ENCODE data around the gene DGCR6.
"Not testable (repeated sequence)": the region's sequence is repeated elsewhere in the genome, so short reads cannot be mapped to it uniquely, and the experiment has no call there.

Gene DGCR6

GRCh38 chr22:18957621-18958320 lies 51.7 kb downstream of the DGCR6 start:
- H3K36me3 ChIP-seq (ENCODE audit: control insufficient read depth in 1 of 2, insufficient read depth in 2 of 2, low read length in 2 of 2); H3K9me3 ChIP-seq (ENCODE audit: insufficient read depth, low read depth, low read length); H3K79me1 ChIP-seq (ENCODE audit: low read length); H4K12ac ChIP-seq (ENCODE audit: low read depth, low read length); H3K18ac ChIP-seq (ENCODE audit: low read length); H3K79me2 ChIP-seq (ENCODE audit: control insufficient read depth, insufficient read depth, low read length, poor library complexity); DNase-seq; H2AK5ac ChIP-seq (ENCODE audit: low read length); H2BK12ac ChIP-seq (ENCODE audit: low read length); H3K27me3 ChIP-seq (ENCODE audit: insufficient read depth, low read length); H3K27ac ChIP-seq (ENCODE audit: low read depth, low read length); H3K4me3 ChIP-seq (ENCODE audit: low read depth, low read length); H3K4ac ChIP-seq (ENCODE audit: low read depth, low read length); H4K8ac ChIP-seq (ENCODE audit: low read depth, low read length); H3K23ac ChIP-seq (ENCODE audit: low read length); H3K4me2 ChIP-seq (ENCODE audit: low read length); H3K14ac ChIP-seq (ENCODE audit: low read length); H2AFZ ChIP-seq (ENCODE audit: insufficient read depth, low read length, poor library complexity); H2BK5ac ChIP-seq (ENCODE audit: low read depth, low read length, poor library complexity); H3K4me1 ChIP-seq (ENCODE audit: control insufficient read depth in 1 of 2, insufficient read depth in 2 of 2, low read length in 2 of 2); H3K9ac ChIP-seq (ENCODE audit: low read length); H2BK120ac ChIP-seq (ENCODE audit: insufficient read depth, low read length, poor library complexity); H4K91ac ChIP-seq (ENCODE audit: low read depth, low read length): not testable (repeated sequence)
- no CpG with 5 or more reads among the region's 18 CpGs for WGBS (ENCODE audit: extremely low coverage, insufficient coverage, insufficient read length)

DNA sequence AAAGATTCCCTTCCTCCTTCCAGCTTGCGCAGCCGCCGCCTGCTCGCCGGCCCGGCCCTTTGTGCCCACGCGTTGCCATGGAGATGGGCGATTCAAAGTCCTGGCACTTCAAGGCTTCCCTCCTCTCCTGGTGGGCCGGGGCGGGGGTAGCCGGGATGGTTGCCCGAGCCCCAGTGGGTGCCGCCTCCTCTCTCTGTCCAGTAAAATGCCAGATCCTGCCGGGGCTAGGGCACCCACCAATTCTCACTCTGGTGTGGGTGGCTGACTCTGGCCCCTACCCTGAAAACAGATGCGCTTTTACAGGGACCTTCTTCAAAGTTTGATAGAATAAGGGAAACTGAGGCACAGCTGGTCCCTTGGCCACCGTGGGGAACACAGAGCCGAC lies 52.2 kb downstream of the DGCR6 start:
- not testable (repeated sequence) for H3K79me1 ChIP-seq (ENCODE audit: low read length); H3K36me3 ChIP-seq (ENCODE audit: control insufficient read depth in 1 of 2, insufficient read depth in 2 of 2, low read length in 2 of 2); H2BK12ac ChIP-seq (ENCODE audit: low read length); H3K79me2 ChIP-seq (ENCODE audit: control insufficient read depth, insufficient read depth, low read length, poor library complexity); H2BK5ac ChIP-seq (ENCODE audit: low read depth, low read length, poor library complexity); H3K27me3 ChIP-seq (ENCODE audit: insufficient read depth, low read length); H3K23ac ChIP-seq (ENCODE audit: low read length); H3K4me1 ChIP-seq (ENCODE audit: control insufficient read depth in 1 of 2, insufficient read depth in 2 of 2, low read length in 2 of 2); H4K12ac ChIP-seq (ENCODE audit: low read depth, low read length); DNase-seq; H2AFZ ChIP-seq (ENCODE audit: insufficient read depth, low read length, poor library complexity); H3K4me3 ChIP-seq (ENCODE audit: low read depth, low read length); H4K91ac ChIP-seq (ENCODE audit: low read depth, low read length); H3K27ac ChIP-seq (ENCODE audit: low read depth, low read length); H2BK120ac ChIP-seq (ENCODE audit: insufficient read depth, low read length, poor library complexity); H3K9me3 ChIP-seq (ENCODE audit: insufficient read depth, low read depth, low read length); H4K8ac ChIP-seq (ENCODE audit: low read depth, low read length); H3K18ac ChIP-seq (ENCODE audit: low read length); H2AK5ac ChIP-seq (ENCODE audit: low read length); H3K14ac ChIP-seq (ENCODE audit: low read length); H3K9ac ChIP-seq (ENCODE audit: low read length); H3K4ac ChIP-seq (ENCODE audit: low read depth, low read length); H3K4me2 ChIP-seq (ENCODE audit: low read length)
- no CpG with 5 or more reads among the region's 18 CpGs for WGBS (ENCODE audit: extremely low coverage, insufficient coverage, insufficient read length)

DNA sequence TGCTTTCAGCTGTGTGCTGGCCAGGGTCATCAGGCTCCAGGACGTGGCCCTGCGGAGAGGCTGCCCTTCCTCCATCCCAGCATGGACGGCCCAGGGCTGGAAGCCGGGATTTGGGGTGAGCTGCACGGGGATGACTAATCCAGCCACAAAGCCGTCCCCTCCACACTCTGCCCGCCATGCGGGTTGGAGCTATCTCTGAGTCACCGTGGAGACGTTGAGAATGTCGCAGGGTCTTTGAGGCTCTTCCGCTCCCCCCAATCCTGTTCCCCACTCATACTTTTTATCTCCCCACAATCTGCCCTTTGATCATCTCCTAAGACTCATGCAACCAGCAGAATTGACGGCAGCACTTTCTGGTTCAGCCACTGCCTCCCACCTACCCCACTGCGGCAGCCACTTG lies 52.6 kb downstream of the DGCR6 start:
- H4K91ac ChIP-seq (ENCODE audit: low read depth, low read length); H2BK12ac ChIP-seq (ENCODE audit: low read length); H3K4ac ChIP-seq (ENCODE audit: low read depth, low read length); H2BK120ac ChIP-seq (ENCODE audit: insufficient read depth, low read length, poor library complexity); H2BK5ac ChIP-seq (ENCODE audit: low read depth, low read length, poor library complexity); H3K18ac ChIP-seq (ENCODE audit: low read length); H3K79me1 ChIP-seq (ENCODE audit: low read length); H3K4me2 ChIP-seq (ENCODE audit: low read length); H3K9ac ChIP-seq (ENCODE audit: low read length); H3K4me1 ChIP-seq (ENCODE audit: control insufficient read depth in 1 of 2, insufficient read depth in 2 of 2, low read length in 2 of 2); H4K12ac ChIP-seq (ENCODE audit: low read depth, low read length); H3K79me2 ChIP-seq (ENCODE audit: control insufficient read depth, insufficient read depth, low read length, poor library complexity); H3K4me3 ChIP-seq (ENCODE audit: low read depth, low read length); H2AK5ac ChIP-seq (ENCODE audit: low read length); H3K27me3 ChIP-seq (ENCODE audit: insufficient read depth, low read length); H3K9me3 ChIP-seq (ENCODE audit: insufficient read depth, low read depth, low read length); H3K27ac ChIP-seq (ENCODE audit: low read depth, low read length); H2AFZ ChIP-seq (ENCODE audit: insufficient read depth, low read length, poor library complexity); H3K23ac ChIP-seq (ENCODE audit: low read length); H3K14ac ChIP-seq (ENCODE audit: low read length); H3K36me3 ChIP-seq (ENCODE audit: control insufficient read depth in 1 of 2, insufficient read depth in 2 of 2, low read length in 2 of 2); H4K8ac ChIP-seq (ENCODE audit: low read depth, low read length): not testable (repeated sequence)
- no CpG with 5 or more reads among the region's 14 CpGs for WGBS (ENCODE audit: extremely low coverage, insufficient coverage, insufficient read length)
- peak; percentile 35 to 46 for DNase-seq

DNA sequence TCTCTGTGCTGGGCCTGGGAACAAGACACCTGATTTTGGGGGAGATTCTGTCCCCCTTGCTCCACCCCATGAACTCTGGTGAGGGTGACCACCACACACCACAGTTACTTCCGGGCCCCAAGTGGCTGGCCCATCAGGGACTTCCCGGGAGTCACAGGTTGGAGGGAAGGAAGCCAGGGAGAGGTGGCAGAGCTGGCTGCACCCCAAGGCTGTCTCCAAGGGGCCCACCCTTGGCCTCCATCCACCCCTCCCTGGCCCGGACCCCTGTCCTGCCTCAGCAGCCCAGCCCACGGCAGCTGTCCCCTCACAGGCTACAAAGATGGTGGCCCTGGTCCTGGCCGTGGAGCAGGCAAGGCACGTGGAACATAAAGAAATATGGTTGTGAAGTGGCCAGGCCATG lies 53.1 kb downstream of the DGCR6 start:
- H3K4me2 ChIP-seq (ENCODE audit: low read length) = not testable (repeated sequence)
- no CpG with 5 or more reads among the region's 6 CpGs for WGBS (ENCODE audit: extremely low coverage, insufficient coverage, insufficient read length)

More for the DNA sequence above, 53.1 kb downstream of the DGCR6 start:
- not testable (repeated sequence) for H2BK5ac ChIP-seq (ENCODE audit: low read depth, low read length, poor library complexity); H2BK120ac ChIP-seq (ENCODE audit: insufficient read depth, low read length, poor library complexity); H3K18ac ChIP-seq (ENCODE audit: low read length); H3K23ac ChIP-seq (ENCODE audit: low read length); H3K14ac ChIP-seq (ENCODE audit: low read length); H3K9me3 ChIP-seq (ENCODE audit: insufficient read depth, low read depth, low read length); H4K91ac ChIP-seq (ENCODE audit: low read depth, low read length); H2AFZ ChIP-seq (ENCODE audit: insufficient read depth, low read length, poor library complexity); H4K12ac ChIP-seq (ENCODE audit: low read depth, low read length); DNase-seq; H3K4me1 ChIP-seq (ENCODE audit: control insufficient read depth in 1 of 2, insufficient read depth in 2 of 2, low read length in 2 of 2); H3K79me2 ChIP-seq (ENCODE audit: control insufficient read depth, insufficient read depth, low read length, poor library complexity); H4K8ac ChIP-seq (ENCODE audit: low read depth, low read length); H3K4me3 ChIP-seq (ENCODE audit: low read depth, low read length); H3K27ac ChIP-seq (ENCODE audit: low read depth, low read length); H3K4ac ChIP-seq (ENCODE audit: low read depth, low read length); H3K79me1 ChIP-seq (ENCODE audit: low read length); H2AK5ac ChIP-seq (ENCODE audit: low read length); H3K9ac ChIP-seq (ENCODE audit: low read length); H3K36me3 ChIP-seq (ENCODE audit: control insufficient read depth in 1 of 2, insufficient read depth in 2 of 2, low read length in 2 of 2); H3K27me3 ChIP-seq (ENCODE audit: insufficient read depth, low read length); H2BK12ac ChIP-seq (ENCODE audit: low read length)

Data from trophoblast cell (in vitro differentiated cells and primary cell).